Neuron (in vitro differentiated cells): Measurements from ENCODE around the gene NR2E3.

Source experiments
- H2AFZ ChIP-seq: one replicate; pipeline ENCODE4 v1.6.1; 2013; ENCODE audit warnings: low read depth, mild to moderate bottlenecking, inconsistent platforms, low read length, moderate library complexity
- H3K27me3 ChIP-seq: one replicate; pipeline ENCODE4 v1.6.1; 2013; ENCODE audit warnings: low read length; ENCODE audit not compliant: insufficient read depth
- H3K36me3 ChIP-seq: one replicate; pipeline ENCODE4 v1.6.1; 2013; ENCODE audit warnings: low read length; ENCODE audit not compliant: insufficient read depth
- H3K4me1 ChIP-seq: one replicate; pipeline ENCODE4 v1.6.1; 2013; ENCODE audit warnings: low read length; ENCODE audit not compliant: insufficient read depth
- H3K4me3 ChIP-seq: 2 replicates; pipeline ENCODE4 v1.5.1; 2013; ENCODE audit warnings: mild to moderate bottlenecking, low read length, moderate library complexity
- H3K9me3 ChIP-seq: one replicate; pipeline ENCODE4 v1.6.1; 2013; ENCODE audit warnings: low read length

Gene NR2E3

DNA sequence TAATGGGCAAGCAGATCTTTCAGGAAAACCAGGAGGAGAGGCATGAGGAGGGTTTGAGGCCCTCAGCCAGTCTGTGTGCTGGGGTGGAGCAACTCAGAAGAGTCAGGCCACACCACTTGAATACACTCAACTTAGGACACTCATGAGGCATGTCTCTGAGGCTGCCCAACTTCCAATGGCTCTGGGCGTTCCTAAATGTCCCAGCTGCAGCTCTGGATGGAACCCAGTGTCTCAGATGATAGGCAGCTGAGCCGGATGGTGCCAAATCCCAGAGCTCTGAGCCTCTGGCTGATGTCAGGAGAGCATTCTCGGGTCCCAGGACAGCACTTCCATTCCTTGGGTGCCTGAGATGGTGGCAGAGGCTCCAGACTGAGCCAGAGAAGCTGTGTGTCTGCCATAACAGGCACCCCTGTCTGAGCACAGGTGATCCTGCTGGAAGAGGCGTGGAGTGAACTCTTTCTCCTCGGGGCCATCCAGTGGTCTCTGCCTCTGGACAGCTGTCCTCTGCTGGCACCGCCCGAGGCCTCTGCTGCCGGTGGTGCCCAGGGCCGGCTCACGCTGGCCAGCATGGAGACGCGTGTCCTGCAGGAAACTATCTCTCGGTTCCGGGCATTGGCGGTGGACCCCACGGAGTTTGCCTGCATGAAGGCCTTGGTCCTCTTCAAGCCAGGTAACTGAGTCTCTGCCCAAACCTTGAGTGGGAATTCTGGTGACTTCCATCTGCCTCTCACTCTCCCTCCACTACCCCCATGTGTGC is 2.8 kb downstream of the NR2E3 start:
- no peaks in the 10 kb centered on the region for H3K4me1 ChIP-seq
- peaks cover 7% of the 10 kb centered on the region for H3K9me3 ChIP-seq
- H2AFZ ChIP-seq = no peak overlapping the region
- H3K27me3 ChIP-seq = no peaks in the 10 kb centered on the region
- no peak overlapping the region for H3K4me3 ChIP-seq
- no peaks in the 10 kb centered on the region for H3K36me3 ChIP-seq

- no peaks in the 10 kb centered on the region for H3K36me3 ChIP-seq
- H3K27me3 ChIP-seq = no peaks in the 10 kb centered on the region
- H3K9me3 ChIP-seq = peaks cover 8% of the 10 kb centered on the region
- H2AFZ ChIP-seq = no peak overlapping the region
- no peak overlapping the region for H3K4me3 ChIP-seq
- no peaks in the 10 kb centered on the region for H3K4me1 ChIP-seq
Measured at GRCh38 chr15:71813723-71814470, 3.5 kb downstream of the NR2E3 start.

DNA sequence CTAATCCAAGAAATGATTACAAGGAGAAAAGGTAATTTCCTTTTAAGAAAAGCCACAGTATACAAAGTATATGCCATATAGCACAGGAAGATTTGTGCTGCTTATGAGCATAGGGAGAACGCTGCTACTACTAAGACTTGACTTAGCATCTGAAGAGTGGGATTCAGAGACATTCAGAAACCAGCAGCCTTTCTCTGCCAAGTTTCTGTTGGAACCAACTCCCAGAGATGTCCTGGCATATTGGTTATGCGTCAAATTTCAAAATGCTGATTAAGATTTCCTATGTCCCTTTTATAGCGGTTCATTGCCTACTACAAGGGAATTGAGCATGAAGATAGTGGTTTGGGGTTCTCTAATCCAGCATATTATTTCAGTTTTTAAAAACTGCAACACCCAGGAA is 4.9 kb downstream of the NR2E3 start:
- H3K4me3 ChIP-seq = no peak overlapping the region
- H3K9me3 ChIP-seq = peaks cover 11% of the 10 kb centered on the region
- H3K27me3 ChIP-seq = no peaks in the 10 kb centered on the region
- H2AFZ ChIP-seq = no peak overlapping the region
- H3K4me1 ChIP-seq = no peaks in the 10 kb centered on the region
- H3K36me3 ChIP-seq = no peaks in the 10 kb centered on the region

DNA sequence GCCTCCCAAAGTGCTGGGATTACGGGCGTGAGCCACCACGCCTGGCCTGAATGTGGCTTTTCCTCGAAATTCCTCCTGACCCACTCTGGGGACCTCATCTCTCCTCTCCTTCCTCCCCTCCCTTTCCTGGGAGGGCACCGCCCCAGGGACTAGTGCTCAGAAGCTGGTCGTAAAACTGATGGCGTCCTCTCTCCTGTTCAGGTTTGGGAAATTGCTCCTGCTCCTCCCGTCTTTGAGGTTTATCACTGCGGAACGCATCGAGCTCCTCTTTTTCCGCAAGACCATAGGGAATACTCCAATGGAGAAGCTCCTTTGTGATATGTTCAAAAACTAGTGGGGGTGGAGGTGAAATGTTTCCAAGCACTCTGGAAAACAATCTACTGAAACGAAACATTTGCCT is 7.0 kb downstream of the NR2E3 start:
- H3K9me3 ChIP-seq = peaks cover 25% of the 10 kb centered on the region
- H3K27me3 ChIP-seq = no peaks in the 10 kb centered on the region
- no peak overlapping the region for H3K4me3 ChIP-seq
- no peak overlapping the region for H2AFZ ChIP-seq
- H3K36me3 ChIP-seq = no peaks in the 10 kb centered on the region
- H3K4me1 ChIP-seq = no peaks in the 10 kb centered on the region

DNA sequence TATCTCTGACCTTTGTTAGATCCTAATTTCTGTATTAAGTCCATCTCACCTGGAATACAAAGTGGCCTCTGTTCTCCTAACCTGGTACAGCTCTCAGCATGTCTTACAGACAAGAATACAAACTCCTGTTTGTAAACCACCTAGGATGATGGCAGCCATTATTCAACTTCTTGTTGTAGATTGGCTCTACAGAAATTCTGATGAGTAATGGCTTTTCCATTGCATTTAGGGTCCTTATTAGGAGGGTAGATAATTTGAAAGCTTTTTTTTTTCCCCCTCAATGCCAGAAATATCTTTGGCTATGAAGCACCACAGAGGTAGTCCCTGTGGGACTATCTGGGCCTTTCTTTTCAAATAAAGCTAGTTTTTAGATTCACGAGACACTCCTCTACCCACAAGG is 9.8 kb downstream of the NR2E3 start:
- Histone ChIP-seq H3K36me3 (no peaks in the 10 kb centered on the region), H3K9me3 (peaks cover 32% of the 10 kb centered on the region), H2AFZ (no peak overlapping the region), H3K4me3 (no peak overlapping the region), H3K27me3 (no peaks in the 10 kb centered on the region), H3K4me1 (no peaks in the 10 kb centered on the region)

DNA sequence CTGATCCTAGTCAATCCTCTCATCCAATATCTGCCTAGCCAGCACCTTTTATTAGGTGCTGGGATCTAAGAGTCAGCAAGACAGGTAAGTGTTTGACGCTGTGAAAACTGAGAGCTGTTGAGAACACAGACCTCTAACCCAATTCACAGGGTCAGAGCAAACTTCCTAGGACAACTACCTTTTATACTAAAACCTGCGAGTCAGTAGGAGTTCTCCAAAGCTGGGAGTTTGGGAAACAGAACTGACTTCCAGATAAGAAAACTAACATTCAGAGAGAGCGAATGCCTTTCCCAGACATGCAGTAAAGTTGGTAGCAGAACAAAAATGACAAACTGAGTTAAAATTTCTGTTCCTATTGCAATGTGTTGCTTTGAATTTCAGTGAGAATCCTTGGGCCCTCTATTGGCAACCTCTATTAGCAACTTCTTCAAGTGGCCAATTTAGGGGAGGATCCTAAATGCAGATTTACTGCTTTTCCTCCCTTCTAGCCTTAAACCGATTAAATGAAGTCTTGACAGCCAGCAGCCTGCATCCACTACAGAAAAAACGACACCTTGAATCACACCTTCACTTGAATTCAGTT is 11.3 kb downstream of the NR2E3 start:
- Histone ChIP-seq H3K4me1 (no peaks in the 10 kb centered on the region), H2AFZ (no peak overlapping the region), H3K27me3 (no peaks in the 10 kb centered on the region), H3K4me3 (no peak overlapping the region), H3K36me3 (peaks cover 11% of the 10 kb centered on the region), H3K9me3 (peaks cover 35% of the 10 kb centered on the region)

- Histone ChIP-seq H3K9me3 (peaks cover 33% of the 10 kb centered on the region), H3K36me3 (peaks cover 22% of the 10 kb centered on the region), H3K27me3 (no peaks in the 10 kb centered on the region), H2AFZ (no peak overlapping the region), H3K4me1 (no peaks in the 10 kb centered on the region), H3K4me3 (no peak overlapping the region)
Measured at GRCh38 chr15:71822890-71823630, 12.7 kb downstream of the NR2E3 start.

GRCh38 chr15:71823801-71824200 is 13.4 kb downstream of the NR2E3 start:
- Histone ChIP-seq H3K4me1 (no peaks in the 10 kb centered on the region), H3K9me3 (peaks cover 30% of the 10 kb centered on the region), H3K36me3 (peaks cover 22% of the 10 kb centered on the region), H3K27me3 (no peaks in the 10 kb centered on the region), H2AFZ (no peak overlapping the region), H3K4me3 (no peak overlapping the region)

DNA sequence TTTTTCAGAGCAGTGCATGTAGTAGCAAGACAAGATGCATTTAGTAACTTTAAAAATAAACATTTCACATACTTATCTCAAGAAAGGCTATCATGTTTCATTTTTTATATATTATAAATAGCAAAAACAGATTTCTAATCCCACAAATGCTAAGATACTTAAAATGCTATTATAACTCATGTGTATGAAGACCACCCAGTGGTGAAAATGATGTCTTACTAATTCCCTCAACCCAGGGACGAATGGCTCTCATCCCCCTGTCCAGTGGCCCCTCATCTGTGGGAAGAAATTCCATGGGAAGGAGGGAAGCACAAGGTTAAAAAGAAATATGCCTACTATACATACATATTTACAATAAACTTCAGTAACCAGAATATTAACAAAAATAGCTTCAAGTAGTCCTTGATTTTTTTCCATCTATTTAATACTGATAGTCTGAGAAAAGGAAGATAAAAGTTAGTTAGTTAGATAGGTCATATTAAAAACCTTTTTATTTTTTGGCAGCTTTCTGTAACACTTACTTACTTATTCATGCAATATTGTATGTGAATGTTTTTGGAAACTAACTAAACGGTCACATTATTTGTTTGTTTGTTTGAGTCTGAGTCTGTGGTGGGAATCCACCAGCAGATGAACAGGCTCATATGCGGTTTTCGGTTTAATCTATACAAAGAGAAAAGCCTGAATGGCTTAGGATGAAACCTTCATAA is 14.8 kb downstream of the NR2E3 start:
- Histone ChIP-seq H2AFZ (no peak overlapping the region), H3K27me3 (no peaks in the 10 kb centered on the region), H3K36me3 (peaks cover 32% of the 10 kb centered on the region)

DNA sequence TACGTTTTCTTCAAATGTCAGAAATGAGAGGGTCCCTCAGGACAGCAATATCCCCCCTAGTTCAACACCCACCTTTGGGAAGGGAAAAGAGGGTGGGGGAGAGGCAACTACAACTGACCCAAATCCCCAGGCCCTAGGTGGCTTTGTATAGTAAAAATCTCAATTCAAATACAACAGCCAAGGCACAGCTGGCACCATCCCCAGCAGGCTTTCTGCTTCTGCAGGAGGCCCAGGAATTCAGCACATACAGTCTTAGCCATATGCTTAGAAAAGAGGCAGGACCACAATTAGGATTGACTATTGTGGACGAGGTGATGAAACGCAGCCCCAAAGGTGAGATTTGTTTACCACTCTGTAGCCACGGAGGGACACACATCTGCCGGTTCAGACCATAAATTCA is 15.8 kb downstream of the NR2E3 start:
- H3K4me3 ChIP-seq = no peak overlapping the region
- peaks cover 21% of the 10 kb centered on the region for H3K9me3 ChIP-seq
- no peaks in the 10 kb centered on the region for H3K27me3 ChIP-seq
- no peak overlapping the region for H2AFZ ChIP-seq
- peaks cover 32% of the 10 kb centered on the region for H3K36me3 ChIP-seq
- H3K4me1 ChIP-seq = no peaks in the 10 kb centered on the region

More for the DNA sequence above, 14.8 kb downstream of the NR2E3 start:
- H3K4me1 ChIP-seq = no peaks in the 10 kb centered on the region
- H3K4me3 ChIP-seq = no peak overlapping the region
- peaks cover 28% of the 10 kb centered on the region for H3K9me3 ChIP-seq

GRCh38 chr15:71830981-71831380 is 20.6 kb downstream of the NR2E3 start:
- no peak overlapping the region for H3K4me3 ChIP-seq
- no peaks in the 10 kb centered on the region for H3K4me1 ChIP-seq
- H3K27me3 ChIP-seq = no peaks in the 10 kb centered on the region
- peaks cover 27% of the 10 kb centered on the region for H3K36me3 ChIP-seq
- H2AFZ ChIP-seq = no peak overlapping the region
- peaks cover 3% of the 10 kb centered on the region for H3K9me3 ChIP-seq

GRCh38 chr15:71841563-71841962 is 31.2 kb downstream of the NR2E3 start:
- Histone ChIP-seq H3K27me3 (no peaks in the 10 kb centered on the region), H3K9me3 (no peaks in the 10 kb centered on the region), H3K4me1 (no peaks in the 10 kb centered on the region), H2AFZ (no peak overlapping the region), H3K36me3 (peaks cover 18% of the 10 kb centered on the region), H3K4me3 (no peak overlapping the region)
